Measurements from ENCODE around the gene TRPM3.

Gene TRPM3

GRCh38 chr9:71097671-71098070, 23.8 kb downstream of the TRPM3 start:
- DNase-seq (ENCODE audit: low read depth in 2 of 2), result no peak

GRCh38 chr9:71096421-71097108, 24.9 kb downstream of the TRPM3 start:
- DNase-seq (ENCODE audit: low read depth in 2 of 2), result no peak

DNA sequence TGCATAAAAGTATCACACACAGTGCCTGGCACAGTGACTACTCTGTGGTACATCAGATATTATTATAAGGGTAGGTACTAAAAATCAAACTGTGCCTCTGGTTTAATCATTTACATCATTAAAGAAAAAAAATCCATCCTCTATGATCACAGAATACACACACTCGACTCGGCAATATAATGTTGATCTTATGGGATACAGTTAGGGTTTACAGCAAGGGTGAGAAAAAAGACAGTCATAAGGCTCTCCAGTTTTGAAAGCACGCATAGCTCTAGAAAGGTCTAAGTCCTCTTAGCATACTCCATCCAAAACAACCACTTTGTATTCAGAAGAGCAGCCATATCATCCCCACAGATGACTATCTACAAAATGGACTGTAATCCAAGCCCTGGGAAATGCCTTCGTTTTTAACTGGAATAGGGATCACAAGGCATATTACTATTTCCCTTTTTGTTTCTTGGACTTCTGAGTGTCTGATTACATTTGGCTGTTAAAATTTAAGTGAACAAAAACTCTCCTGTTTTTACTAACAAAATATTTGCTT, 26.6 kb downstream of the TRPM3 start:
- no peak for DNase-seq (ENCODE audit: low read depth in 2 of 2)

DNA sequence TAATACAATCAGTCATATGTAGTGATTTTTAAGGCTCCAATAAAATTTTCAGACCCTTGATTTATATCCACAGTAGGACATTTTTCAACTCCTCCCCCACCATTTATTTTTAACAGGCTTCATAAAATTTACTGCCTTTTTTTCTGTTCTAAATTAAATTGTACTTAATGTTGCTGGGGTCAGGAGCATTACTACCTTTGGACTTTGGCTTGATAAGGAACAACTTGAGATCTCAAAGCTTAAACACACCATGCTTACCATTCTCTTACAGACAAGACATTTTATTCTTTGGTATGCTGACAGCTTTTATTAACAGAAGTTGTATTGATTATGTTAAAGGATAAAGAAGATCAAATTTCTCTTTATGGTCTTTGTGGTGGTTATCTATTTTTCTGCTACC, 30.5 kb downstream of the TRPM3 start:
- no peak for DNase-seq (ENCODE audit: low read depth in 2 of 2)

- DNase-seq (ENCODE audit: low read depth in 2 of 2), result no peak
Measured at GRCh38 chr9:71079451-71079850, 42.0 kb downstream of the TRPM3 start.

DNA sequence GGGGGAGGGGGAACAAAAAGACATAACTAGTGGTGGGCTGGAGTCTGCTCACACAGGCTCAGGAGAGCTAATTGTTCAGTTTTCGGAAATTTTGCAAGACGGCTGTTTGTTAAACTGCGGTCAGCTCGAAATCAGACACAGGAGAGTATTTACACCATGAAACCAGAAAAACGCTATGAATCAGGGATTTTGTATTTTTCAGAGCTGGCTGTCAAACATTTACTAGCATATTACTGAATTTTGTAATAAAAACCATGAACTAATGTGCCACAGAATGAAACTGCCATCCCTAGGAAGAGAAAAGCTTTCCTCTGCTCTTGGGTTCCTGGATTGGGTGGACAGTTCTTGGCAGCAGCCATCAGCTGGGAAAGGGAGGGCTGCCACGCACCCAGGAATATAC, 45.3 kb downstream of the TRPM3 start:
- no peak for DNase-seq (ENCODE audit: low read depth in 2 of 2)

DNA sequence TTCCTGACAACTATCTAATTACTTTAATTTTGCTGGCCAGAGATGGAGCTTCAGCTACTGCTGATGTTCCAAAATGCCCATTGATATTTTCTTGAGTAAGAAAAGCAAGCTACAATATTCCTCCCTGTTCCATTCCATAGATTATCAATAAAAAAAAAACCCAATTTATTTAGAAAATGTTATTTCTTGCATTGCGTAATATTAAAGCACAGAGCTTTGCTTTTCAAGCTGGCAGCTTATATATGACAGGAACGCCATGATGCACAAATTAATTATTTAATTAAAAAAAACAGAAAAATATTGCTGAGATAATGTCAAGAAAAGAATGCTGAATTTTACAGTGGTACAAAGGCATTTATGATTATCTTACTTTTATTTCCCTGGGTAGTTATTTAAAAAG, 47.9 kb downstream of the TRPM3 start:
- DNase-seq (ENCODE audit: low read depth in 2 of 2), result no peak

GRCh38 chr9:71072587-71072986, 48.8 kb downstream of the TRPM3 start:
- no peak for DNase-seq (ENCODE audit: low read depth in 2 of 2)

- no peak for DNase-seq (ENCODE audit: low read depth in 2 of 2)
Measured at GRCh38 chr9:71071633-71072032, 49.8 kb downstream of the TRPM3 start.

DNA sequence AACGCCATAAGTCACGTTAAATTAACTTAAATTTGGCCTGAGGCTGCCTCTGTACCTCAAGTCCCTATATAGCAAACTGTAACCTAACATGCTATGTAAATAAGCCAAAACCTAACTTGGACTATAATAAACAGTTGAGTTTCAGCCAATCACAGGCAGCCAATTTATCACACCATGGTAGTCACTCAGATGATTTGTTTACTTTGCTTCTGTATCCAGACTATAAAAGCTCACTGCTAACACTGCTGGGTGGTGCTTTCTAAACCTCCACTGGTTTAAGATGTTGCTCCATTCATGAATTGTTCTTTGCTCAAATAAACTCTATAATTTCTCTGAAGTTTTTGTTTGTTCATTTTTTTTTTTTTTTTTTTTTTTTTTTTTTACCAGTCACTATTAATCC, 62.8 kb downstream of the TRPM3 start:
- DNase-seq (ENCODE audit: low read depth in 2 of 2), result no peak

GRCh38 chr9:71052287-71052686, 69.1 kb downstream of the TRPM3 start:
- DNase-seq (ENCODE audit: low read depth in 2 of 2), result no peak

DNA sequence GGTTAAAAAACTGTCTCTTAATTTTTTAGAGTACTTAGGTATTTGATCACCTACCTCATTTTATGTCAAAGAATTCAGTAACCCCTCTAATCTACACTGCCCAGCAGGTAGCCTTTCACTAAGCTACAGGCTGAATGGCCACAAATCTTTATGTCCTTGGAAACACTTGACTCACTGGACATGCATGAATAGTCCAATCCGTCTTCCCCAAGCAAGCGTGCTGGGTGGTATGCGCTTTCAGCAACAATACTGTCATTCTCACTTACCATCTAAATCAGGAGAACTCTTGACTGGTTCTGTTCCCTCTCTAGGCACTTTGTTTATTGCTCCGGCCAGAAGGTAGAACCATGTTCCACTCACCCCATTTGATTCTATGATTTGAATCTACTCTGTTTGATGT, 73.1 kb downstream of the TRPM3 start:
- DNase-seq (ENCODE audit: low read depth in 2 of 2), result no peak

DNA sequence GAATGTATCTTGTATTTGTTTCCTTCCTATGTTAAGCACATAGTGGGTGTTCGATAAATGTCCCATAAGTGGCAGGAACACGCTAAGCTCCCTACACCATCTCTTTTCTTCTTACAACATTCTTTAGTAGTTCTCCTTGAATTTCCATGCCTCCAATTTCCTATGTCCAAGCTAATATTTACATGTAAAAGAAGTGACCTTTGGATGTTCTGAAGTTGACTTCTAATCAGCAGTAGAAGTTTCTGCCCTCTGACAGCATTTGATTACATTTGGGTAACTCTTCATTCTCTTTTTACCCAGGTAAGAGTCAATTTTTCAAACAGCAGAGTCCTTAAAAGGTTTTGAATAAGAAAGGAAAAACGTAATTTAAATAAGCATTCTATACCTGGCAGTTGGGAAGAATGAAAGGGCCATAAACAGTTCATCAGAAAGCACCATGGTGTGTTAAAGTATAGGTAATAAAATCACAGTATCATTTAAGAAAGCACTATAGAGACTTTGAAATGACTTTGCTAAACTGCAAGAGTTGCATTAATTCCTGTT, 78.9 kb downstream of the TRPM3 start:
- no peak for DNase-seq (ENCODE audit: low read depth in 2 of 2)

DNA sequence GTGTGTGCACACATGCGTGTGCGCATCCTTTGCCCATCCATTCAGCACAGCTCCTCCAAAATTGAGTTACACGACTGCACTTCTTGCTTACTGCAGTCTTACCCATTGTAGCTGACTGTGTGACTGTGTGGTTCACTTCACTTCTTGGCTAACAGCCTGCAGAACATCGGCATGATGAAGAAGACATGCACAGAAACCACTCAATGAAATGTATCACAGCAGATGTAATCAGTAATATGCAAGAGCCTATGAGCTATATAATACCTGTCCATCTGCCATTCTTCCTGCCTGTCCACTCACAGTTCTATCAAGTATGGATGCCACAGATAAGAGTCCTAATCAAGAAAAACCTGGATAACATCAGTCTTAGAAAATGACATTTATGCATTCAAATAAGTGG, 83.9 kb downstream of the TRPM3 start:
- no peak for DNase-seq (ENCODE audit: low read depth in 2 of 2)

- no peak for DNase-seq (ENCODE audit: low read depth in 2 of 2)
Measured at GRCh38 chr9:71036501-71036900, 84.9 kb downstream of the TRPM3 start.

- no peak for DNase-seq (ENCODE audit: low read depth in 2 of 2)
Measured at GRCh38 chr9:71032779-71033178, 88.6 kb downstream of the TRPM3 start.

GRCh38 chr9:71025728-71026127, 95.7 kb downstream of the TRPM3 start:
- DNase-seq (ENCODE audit: low read depth in 2 of 2), result no peak

DNA sequence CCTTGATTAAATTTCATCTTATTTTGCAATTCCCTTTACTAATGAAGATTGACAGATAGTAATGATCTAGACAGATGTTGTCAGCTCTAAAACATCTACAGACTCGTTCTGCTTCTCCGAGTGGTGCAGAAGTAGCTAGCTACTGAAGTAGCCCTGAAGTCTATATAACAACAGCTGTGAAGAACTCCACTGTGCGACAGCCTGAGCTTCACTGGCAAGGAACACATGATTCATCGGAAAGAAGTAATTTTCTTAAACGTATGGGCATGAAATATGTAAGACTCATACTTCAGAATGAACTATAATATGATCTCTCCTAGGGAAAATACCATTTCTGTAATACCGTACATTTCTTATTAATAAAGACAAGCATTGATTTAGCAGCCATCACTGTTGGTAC, 96.2 kb downstream of the TRPM3 start:
- no peak for DNase-seq (ENCODE audit: low read depth in 2 of 2)

- no peak for DNase-seq (ENCODE audit: low read depth in 2 of 2)
Measured at GRCh38 chr9:71010258-71010657, 111.2 kb downstream of the TRPM3 start.

DNA sequence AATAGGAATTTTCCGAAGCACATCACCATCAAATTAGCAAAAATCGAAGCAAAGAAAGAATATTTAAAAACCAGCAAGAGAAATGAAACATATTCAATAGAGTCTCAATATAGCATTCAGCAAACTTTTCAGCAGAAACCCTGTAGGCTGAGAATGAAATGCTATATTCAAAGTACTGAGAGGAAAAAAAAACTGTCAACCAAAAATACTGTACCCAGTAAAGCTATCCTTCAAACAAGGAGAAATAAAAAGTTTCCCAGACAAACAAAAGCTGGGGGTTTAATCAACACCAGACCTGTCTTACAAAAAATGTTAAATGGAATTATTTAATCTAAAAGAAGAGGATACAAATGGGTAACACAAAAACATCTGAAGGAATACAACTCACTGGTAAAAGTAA, 116.0 kb downstream of the TRPM3 start:
- no peak for DNase-seq (ENCODE audit: low read depth in 2 of 2)

- DNase-seq (ENCODE audit: low read depth in 2 of 2), result no peak
Measured at GRCh38 chr9:71004196-71004595, 117.2 kb downstream of the TRPM3 start.

DNA sequence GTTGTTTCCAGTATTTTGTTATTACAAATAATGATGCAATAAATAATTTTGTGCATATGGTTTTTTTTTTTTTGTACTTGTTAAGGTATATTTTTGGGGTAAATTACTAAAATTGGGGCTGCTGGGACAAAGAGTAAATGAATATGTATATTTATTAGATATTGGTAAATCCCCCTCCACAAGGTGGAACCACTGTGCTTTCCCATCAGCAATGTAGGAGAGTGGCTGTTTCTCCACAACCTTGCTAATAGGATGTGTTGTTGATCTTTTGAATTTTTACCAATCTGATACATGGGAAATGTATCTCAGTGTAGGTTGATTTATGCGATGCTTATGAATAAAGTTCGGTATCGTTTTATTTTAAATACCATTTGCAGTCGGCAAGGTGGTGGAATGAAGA, 118.1 kb downstream of the TRPM3 start:
- DNase-seq (ENCODE audit: low read depth in 2 of 2), result no peak

DNA sequence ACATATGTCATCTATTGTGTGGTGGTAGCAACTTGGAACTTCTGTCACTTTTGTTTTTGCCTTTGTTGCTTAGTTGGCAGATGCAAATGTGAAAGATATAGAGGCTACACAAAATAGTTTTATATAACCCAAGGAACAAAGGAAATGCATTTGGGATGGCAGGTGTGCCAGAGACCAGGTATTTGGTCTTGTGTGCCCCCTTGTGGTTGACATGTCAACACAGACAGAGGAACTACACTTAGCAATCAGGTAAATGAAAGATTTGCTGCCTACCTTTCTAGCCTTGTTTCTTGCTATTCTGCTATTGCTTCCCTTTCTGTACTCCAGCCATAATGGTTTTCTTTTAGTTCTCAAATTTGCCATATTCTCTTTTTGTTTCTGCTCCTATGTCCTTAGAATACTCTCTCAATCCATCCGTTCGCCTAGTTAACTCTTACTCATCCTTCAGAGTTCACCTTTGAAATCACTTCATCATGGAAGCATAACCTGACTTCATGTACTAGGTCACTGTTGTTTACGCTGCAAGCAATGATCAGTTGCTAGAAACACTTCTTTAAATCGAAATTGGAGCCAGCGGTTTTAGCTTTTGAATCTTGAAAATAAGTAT, 119.5 kb downstream of the TRPM3 start:
- DNase-seq (ENCODE audit: low read depth in 2 of 2), result no peak

Measured in activated CD8-positive, alpha-beta memory T cell treated with anti-CD3 and anti-CD28 coated beads for 4 hours (primary cell).